MG63 (cell line): ENCODE results near the gene HRH2. TPM values are rescaled to one million over a fixed set of nuclear protein-coding genes. Genes with fewer than 3 reads are reported as not detected.

ENCODE experiments used
- DNase-seq: peaks from one replicate; pipeline ENCODE4 v3.0.0-alpha.2; 2020
- H3K27me3 ChIP-seq: fragments of 250-450 bp; sonication (Bioruptor Pico); 2 replicates; pipeline ENCODE4 v1.5.1; 2020; ENCODE audit warnings: mild to moderate bottlenecking, moderate library complexity
- H3K36me3 ChIP-seq: fragments of 250-450 bp; sonication (Bioruptor Pico); 2 replicates; pipeline ENCODE4 v1.5.1; 2020; ENCODE audit warnings: mild to moderate bottlenecking, moderate library complexity
- H3K4me3 ChIP-seq: fragments of 250-450 bp; sonication (Bioruptor Pico); 2 replicates; pipeline ENCODE4 v1.5.1; 2020; ENCODE audit warnings: mild to moderate bottlenecking, moderate library complexity
- H3K9me3 ChIP-seq: fragments of 250-450 bp; sonication (Bioruptor Pico); 2 replicates; pipeline ENCODE4 v1.5.1; 2020; ENCODE audit warnings: mild to moderate bottlenecking, moderate library complexity
- total RNA-seq: library from RNA; depleted of rRNA; stranded (reverse); fragments of >200 nt; shearing (Covaris generic); gene quantifications from 2 replicates; pipeline ENCODE4 v1.2.3, GENCODE V29; 2014; ENCODE audit warnings: low replicate concordance

The HRH2 gene
- total RNA-seq, 1 experiment from 2014 or later = not detected

GRCh38 chr5:175659546-175660253 is 1.8 kb downstream of the HRH2 start:
- DNase-seq = no peak
- Histone ChIP-seq H3K27me3 (peaks cover 7% of the 10 kb centered on the region; the same call in 1 of the 2 replicates), H3K4me3 (no peak overlapping the region), H3K36me3 (no peaks in the 10 kb centered on the region), H3K9me3 (no peaks in the 10 kb centered on the region)

GRCh38 chr5:175663186-175664184 is 5.6 kb downstream of the HRH2 start:
- no peaks in the 10 kb centered on the region for H3K9me3 ChIP-seq
- peaks cover 4% of the 10 kb centered on the region; the same call in 1 of the 2 replicates for H3K27me3 ChIP-seq
- no peak overlapping the region for H3K4me3 ChIP-seq
- DNase-seq = no peak
- H3K36me3 ChIP-seq = no peaks in the 10 kb centered on the region

DNA sequence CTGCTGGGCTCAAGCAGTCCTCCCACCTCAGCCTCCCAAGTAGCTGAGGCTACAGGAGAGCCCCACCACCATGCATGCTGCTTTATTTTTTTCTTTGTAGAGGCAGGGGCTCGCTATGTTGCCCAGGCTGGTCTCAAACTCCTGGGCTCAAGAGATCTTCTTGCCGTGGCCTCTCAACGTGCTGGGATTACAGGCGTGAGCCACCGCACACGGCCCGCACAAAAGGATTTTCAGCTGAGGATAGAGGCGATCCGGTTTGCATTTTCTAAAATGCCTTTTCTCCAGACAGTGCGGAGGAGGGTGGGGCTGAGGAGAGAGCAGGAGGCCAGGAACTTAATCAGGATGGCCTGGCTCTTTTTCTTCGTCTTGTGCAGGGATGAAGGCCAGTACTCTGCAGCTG is 6.9 kb downstream of the HRH2 start:
- Histone ChIP-seq H3K9me3 (no peaks in the 10 kb centered on the region), H3K27me3 (peaks cover 4% of the 10 kb centered on the region; the same call in 1 of the 2 replicates), H3K36me3 (no peaks in the 10 kb centered on the region), H3K4me3 (no peak overlapping the region)
- DNase-seq = no peak

- DNase-seq = no peak
- no peak overlapping the region for H3K4me3 ChIP-seq
Observed at GRCh38 chr5:175666216-175666615, 8.3 kb downstream of the HRH2 start.

GRCh38 chr5:175668006-175668405 is 10.1 kb downstream of the HRH2 start:
- no peak for DNase-seq
- Histone ChIP-seq H3K36me3 (no peaks in the 10 kb centered on the region), H3K27me3 (peaks cover 4% of the 10 kb centered on the region), H3K4me3 (no peak overlapping the region), H3K9me3 (no peaks in the 10 kb centered on the region)

More at GRCh38 chr5:175666216-175666615, 8.3 kb downstream of the HRH2 start:
- Histone ChIP-seq H3K27me3 (peaks cover 4% of the 10 kb centered on the region; the same call in 1 of the 2 replicates), H3K9me3 (no peaks in the 10 kb centered on the region), H3K36me3 (no peaks in the 10 kb centered on the region)

GRCh38 chr5:175670372-175670771 is 12.5 kb downstream of the HRH2 start:
- Histone ChIP-seq H3K36me3 (no peaks in the 10 kb centered on the region), H3K9me3 (no peaks in the 10 kb centered on the region), H3K27me3 (peaks cover 12% of the 10 kb centered on the region), H3K4me3 (no peak overlapping the region)
- no peak for DNase-seq

GRCh38 chr5:175671013-175671412 is 13.1 kb downstream of the HRH2 start:
- peaks cover 12% of the 10 kb centered on the region for H3K27me3 ChIP-seq
- no peak overlapping the region for H3K4me3 ChIP-seq
- H3K9me3 ChIP-seq = no peaks in the 10 kb centered on the region
- no peaks in the 10 kb centered on the region for H3K36me3 ChIP-seq
- no peak for DNase-seq

DNA sequence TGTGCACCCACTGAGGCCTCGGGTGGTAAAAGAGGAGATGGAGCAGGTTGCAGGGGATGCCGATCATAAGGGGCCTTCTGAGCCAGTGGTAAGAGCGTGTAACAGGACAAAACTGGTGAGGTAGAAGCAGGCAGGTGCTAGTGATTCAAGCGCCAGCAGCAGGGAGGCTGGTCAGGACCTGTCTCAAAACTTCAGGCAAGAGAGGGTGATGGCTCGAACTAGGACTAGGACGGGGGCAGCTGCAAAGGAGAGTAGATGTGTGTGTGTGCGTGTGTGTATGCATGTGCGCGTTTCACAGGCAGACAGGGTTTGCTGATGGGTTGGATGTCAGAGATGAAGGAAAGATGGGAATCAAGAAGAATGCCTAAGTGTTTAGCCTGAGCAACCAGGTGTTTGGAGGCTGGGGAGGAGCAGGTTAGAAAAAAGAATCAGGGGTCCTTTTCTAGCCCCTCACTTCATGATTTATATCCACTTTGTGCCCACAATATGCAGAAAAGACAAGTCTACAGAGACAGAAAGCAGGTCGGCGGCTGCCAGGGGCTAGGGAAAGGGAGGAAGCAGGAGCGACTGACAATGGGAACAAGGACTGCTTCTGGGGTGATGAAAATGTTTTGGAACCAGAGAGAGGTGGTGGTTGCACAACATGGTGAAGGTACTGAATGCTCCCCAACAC is 15.2 kb downstream of the HRH2 start:
- no peak overlapping the region for H3K4me3 ChIP-seq
- DNase-seq = no peak
- peaks cover 32% of the 10 kb centered on the region for H3K27me3 ChIP-seq
- H3K9me3 ChIP-seq = no peaks in the 10 kb centered on the region
- no peaks in the 10 kb centered on the region for H3K36me3 ChIP-seq

- H3K36me3 ChIP-seq = no peaks in the 10 kb centered on the region
Observed at GRCh38 chr5:175674731-175675346, 17.0 kb downstream of the HRH2 start.

GRCh38 chr5:175675873-175676272 is 18.0 kb downstream of the HRH2 start:
- H3K4me3 ChIP-seq = no peak overlapping the region
- no peaks in the 10 kb centered on the region for H3K9me3 ChIP-seq
- no peaks in the 10 kb centered on the region for H3K36me3 ChIP-seq
- peaks cover 57% of the 10 kb centered on the region for H3K27me3 ChIP-seq
- DNase-seq = no peak

More at GRCh38 chr5:175674731-175675346, 17.0 kb downstream of the HRH2 start:
- Histone ChIP-seq H3K9me3 (no peaks in the 10 kb centered on the region), H3K4me3 (no peak overlapping the region), H3K27me3 (peaks cover 49% of the 10 kb centered on the region)
- DNase-seq = no peak

DNA sequence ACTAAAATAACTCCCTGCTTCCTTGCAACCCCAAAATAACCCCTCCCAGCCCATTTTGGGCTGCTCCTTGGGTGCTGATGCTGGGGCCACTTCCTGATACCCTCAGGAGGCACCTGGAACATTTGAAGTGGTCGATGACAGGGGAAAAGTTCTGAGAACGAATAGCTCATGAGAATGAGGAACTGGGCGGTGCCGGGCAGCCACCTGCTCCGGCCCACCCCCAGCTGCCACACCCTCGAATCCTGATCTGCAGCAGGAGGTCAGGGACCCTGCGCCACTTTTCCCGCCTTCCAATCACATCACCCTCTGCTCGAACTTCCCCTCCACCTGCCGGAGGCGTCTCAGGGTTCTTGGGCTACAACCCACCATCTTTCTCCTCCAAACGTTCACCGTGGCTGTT is 19.7 kb downstream of the HRH2 start:
- H3K9me3 ChIP-seq = no peaks in the 10 kb centered on the region
- DNase-seq = no peak
- H3K4me3 ChIP-seq = no peak overlapping the region
- no peaks in the 10 kb centered on the region for H3K36me3 ChIP-seq
- peaks cover 65% of the 10 kb centered on the region for H3K27me3 ChIP-seq

DNA sequence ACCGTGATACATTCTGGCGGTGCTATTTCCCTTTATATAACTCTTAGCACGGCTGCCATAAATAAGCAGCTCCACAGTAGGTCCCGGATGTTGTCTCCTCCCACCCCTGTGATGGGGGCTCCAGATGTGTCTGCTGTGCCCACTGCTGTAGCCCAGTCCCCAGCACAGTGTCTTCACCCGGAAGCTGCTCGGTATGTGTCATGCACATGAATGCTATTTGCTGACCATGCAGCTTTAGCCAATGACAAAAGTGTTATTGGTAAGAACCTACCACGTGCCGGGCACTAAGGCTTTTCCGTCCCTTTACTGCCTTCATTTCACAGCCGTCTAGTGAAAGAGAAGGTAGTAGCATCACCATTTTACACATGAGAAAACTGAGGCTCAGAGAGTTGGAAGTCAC is 20.2 kb downstream of the HRH2 start:
- peaks cover 63% of the 10 kb centered on the region for H3K27me3 ChIP-seq
- no peak overlapping the region for H3K4me3 ChIP-seq
- H3K9me3 ChIP-seq = no peaks in the 10 kb centered on the region
- no peak for DNase-seq
- no peaks in the 10 kb centered on the region for H3K36me3 ChIP-seq

DNA sequence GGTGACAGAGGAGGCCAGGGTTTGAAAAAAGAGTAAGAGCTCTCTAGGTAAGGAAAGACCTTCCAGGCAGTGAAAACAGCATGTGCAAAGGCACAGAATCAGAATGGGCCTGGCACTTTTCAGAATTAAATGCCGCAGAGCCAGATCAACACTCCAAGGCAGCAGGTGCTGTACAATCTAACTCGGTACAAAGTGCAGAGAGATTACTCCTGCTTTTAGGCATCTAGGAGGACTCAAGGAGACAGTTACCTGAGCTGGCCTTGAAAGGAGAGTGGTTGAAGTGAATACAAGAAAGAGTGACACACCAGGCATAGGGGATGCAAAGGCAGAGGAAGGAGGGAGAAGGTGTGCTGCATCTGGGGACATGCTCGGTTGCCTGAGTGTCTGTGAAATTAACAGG is 21.5 kb downstream of the HRH2 start:
- Histone ChIP-seq H3K4me3 (no peak overlapping the region), H3K27me3 (peaks cover 58% of the 10 kb centered on the region), H3K36me3 (no peaks in the 10 kb centered on the region), H3K9me3 (no peaks in the 10 kb centered on the region)
- no peak for DNase-seq

DNA sequence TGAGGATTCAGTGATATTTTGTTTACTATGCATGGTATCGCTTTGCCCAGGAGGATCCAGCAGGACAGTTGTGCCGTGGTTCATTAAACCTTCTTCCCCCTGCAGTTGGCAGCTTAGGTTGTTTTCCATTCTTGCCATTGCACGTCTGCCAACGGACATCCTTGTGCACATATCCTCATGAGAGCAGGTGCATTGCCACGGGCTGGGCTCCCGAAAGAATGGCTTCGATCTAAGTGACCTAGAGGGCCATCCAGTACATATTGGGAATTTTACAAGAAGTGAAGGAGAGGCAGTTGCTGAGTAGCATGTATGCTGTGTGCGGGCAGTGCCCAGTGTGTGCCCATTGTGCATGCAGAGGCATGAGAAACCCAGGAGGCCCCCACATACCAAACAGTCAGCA is 22.1 kb downstream of the HRH2 start:
- Histone ChIP-seq H3K4me3 (no peak overlapping the region), H3K9me3 (no peaks in the 10 kb centered on the region), H3K36me3 (no peaks in the 10 kb centered on the region), H3K27me3 (peaks cover 55% of the 10 kb centered on the region)
- no peak for DNase-seq

GRCh38 chr5:175680463-175680862 is 22.6 kb downstream of the HRH2 start:
- Histone ChIP-seq H3K36me3 (no peaks in the 10 kb centered on the region), H3K27me3 (peaks cover 56% of the 10 kb centered on the region), H3K9me3 (no peaks in the 10 kb centered on the region), H3K4me3 (no peak overlapping the region)
- no peak for DNase-seq
